ENCODE results near the gene PFAS.

Gene PFAS, protein sequence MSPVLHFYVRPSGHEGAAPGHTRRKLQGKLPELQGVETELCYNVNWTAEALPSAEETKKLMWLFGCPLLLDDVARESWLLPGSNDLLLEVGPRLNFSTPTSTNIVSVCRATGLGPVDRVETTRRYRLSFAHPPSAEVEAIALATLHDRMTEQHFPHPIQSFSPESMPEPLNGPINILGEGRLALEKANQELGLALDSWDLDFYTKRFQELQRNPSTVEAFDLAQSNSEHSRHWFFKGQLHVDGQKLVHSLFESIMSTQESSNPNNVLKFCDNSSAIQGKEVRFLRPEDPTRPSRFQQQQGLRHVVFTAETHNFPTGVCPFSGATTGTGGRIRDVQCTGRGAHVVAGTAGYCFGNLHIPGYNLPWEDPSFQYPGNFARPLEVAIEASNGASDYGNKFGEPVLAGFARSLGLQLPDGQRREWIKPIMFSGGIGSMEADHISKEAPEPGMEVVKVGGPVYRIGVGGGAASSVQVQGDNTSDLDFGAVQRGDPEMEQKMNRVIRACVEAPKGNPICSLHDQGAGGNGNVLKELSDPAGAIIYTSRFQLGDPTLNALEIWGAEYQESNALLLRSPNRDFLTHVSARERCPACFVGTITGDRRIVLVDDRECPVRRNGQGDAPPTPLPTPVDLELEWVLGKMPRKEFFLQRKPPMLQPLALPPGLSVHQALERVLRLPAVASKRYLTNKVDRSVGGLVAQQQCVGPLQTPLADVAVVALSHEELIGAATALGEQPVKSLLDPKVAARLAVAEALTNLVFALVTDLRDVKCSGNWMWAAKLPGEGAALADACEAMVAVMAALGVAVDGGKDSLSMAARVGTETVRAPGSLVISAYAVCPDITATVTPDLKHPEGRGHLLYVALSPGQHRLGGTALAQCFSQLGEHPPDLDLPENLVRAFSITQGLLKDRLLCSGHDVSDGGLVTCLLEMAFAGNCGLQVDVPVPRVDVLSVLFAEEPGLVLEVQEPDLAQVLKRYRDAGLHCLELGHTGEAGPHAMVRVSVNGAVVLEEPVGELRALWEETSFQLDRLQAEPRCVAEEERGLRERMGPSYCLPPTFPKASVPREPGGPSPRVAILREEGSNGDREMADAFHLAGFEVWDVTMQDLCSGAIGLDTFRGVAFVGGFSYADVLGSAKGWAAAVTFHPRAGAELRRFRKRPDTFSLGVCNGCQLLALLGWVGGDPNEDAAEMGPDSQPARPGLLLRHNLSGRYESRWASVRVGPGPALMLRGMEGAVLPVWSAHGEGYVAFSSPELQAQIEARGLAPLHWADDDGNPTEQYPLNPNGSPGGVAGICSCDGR (N-terminal part only)

DNA sequence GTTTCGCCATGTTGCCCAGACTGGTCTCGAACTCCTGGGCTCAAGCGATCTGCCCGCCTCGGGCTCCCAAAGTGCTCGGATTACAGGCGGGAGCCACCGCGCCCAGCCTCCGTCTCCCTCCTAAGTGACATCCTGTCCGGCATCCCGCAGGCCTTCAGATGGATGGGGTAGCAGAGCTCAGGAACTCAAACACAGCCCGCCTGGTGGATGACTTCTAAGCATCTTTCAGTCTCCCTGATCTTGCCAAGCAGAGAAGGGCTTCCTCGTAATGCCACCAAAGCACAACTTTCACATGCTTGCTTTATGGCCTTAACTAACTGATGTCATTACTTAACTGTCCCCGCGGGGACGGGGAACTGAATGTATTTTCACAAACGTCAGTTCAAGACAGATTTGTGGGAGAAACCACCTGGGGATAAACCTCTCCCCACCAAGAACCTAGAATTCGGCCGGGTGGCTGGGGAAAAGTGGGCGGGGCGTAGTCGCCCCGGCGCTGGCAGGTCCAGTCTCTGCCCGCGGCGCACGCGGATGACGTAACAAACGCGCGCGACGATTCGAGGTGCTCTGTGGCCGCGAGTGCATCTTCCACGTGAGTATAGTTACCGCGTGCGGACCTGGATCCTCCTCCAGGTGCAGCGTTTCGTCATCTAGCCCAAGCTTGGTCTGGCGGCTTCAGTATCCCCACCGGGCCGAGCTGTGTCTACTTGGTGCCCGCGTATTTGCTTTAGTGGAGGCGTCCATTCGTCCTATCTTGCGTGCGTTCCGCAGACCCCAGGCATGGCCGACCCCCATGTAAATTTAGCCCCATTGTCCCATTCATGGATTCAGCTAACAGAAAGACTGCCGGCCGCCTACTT, at the start of gene PFAS:
Gene PFAS (plus strand): TSS at position 539 of the 857 bp plus-strand sequence. CDS start 4,649 bp downstream, outside the sequence.
- DNase-seq (ENCODE audit: low spot score), result peak; percentile 93
- POLR2A ChIA-PET (ENCODE audit: low non-redundant PET), result interaction anchor here (1.0 to 1.8 kb wide), 2 partner anchors 40 to 46 kb away, joined by 3 to 8 read pairs; partner anchors contain the start of genes RANGRF and SLC25A35
- CTCF ChIA-PET, result interaction anchor here (0.5 to 0.8 kb wide), 4 partner anchors 15 to 490 kb away, joined by 3 read pairs; no protein-coding TSS in a partner anchor

DNA sequence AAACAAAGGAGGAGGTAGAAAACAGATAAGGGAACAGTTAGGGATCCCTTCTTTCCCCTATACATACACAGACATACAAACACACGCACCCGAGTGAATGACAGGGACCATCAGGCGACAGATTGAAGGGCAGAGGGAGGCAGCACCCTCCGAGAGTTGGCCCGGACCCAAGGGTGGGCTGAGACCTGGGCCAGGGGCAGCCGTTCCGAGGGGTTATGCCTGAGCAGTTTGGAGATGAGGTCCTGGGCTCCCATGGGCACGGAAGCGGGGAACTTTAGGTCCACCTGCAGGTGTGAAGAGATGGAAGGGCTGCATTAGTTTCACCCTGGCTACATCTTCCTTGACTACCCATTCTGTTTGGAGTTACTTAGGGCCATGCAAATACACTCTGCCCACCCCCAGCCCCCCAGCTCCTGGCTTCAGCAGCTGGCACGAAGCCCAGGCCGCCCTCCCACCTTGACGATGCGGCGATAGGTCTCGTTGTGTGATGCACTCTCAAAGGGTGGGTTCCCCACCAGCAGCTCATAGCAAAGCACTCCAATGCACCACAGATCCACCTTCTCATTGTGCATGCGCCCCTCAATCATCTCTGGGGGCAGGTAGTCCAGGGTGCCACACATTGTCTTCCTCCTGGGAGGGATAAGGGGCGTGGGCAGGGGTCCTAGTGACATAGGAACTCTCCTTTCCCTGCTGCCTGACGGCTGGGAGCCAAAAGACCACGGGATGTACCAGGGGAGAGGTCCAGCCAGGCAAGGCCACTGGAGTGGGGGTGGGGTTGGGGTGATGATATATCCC, 44.1 kb upstream of the PFAS start:
- POLR2A ChIA-PET (ENCODE audit: low non-redundant PET), result no interaction called here
- CTCF ChIA-PET, result interaction anchor here (0.6 kb wide), 1 partner anchor 674 kb away, joined by 4 read pairs; no protein-coding TSS in a partner anchor
- peak overlapping the region; percentile 58 for H3K27ac ChIP-seq
- DNase-seq (ENCODE audit: low spot score), result no peak
- TF ChIP-seq, protein P1, sequence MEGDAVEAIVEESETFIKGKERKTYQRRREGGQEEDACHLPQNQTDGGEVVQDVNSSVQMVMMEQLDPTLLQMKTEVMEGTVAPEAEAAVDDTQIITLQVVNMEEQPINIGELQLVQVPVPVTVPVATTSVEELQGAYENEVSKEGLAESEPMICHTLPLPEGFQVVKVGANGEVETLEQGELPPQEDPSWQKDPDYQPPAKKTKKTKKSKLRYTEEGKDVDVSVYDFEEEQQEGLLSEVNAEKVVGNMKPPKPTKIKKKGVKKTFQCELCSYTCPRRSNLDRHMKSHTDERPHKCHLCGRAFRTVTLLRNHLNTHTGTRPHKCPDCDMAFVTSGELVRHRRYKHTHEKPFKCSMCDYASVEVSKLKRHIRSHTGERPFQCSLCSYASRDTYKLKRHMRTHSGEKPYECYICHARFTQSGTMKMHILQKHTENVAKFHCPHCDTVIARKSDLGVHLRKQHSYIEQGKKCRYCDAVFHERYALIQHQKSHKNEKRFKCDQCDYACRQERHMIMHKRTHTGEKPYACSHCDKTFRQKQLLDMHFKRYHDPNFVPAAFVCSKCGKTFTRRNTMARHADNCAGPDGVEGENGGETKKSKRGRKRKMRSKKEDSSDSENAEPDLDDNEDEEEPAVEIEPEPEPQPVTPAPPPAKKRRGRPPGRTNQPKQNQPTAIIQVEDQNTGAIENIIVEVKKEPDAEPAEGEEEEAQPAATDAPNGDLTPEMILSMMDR (conservative IDR thresholded peaks at IDR 0.05; ENCODE audit: low read depth), result no peak

More for the DNA sequence above, at the start of gene PFAS:
- peak within 1 kb of the TSS; percentile 97 for H3K27ac ChIP-seq
- TF ChIP-seq, protein P1 (conservative IDR thresholded peaks at IDR 0.05; ENCODE audit: low read depth), result no peak

DNA sequence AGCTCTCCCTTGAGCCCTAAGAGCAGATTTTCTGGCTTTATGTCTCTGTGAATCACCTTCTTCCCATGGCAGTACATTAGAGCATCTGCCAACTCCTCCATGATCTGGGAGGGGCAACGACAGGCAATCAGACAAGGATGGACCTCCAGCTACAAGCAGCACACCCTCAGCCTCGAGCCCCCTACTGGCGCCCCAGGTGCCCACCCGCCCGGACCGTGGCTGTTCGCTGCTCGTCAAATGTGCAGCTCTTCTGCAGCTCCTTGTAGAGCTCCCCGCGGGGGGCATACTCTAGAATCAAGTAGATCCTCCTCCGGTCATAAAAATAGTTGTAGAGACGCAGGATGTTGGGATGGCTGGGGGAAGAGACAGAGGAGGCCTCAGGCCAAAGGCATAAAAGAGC, 42.6 kb upstream of the PFAS start:
- TF ChIP-seq, protein P1 (conservative IDR thresholded peaks at IDR 0.05; ENCODE audit: low read depth), result no peak
- ChIA-PET CTCF (no interaction called here), POLR2A (ENCODE audit: low non-redundant PET) (no interaction called here)
- peak overlapping the region; percentile 58 for H3K27ac ChIP-seq
- DNase-seq (ENCODE audit: low spot score), result no peak

DNA sequence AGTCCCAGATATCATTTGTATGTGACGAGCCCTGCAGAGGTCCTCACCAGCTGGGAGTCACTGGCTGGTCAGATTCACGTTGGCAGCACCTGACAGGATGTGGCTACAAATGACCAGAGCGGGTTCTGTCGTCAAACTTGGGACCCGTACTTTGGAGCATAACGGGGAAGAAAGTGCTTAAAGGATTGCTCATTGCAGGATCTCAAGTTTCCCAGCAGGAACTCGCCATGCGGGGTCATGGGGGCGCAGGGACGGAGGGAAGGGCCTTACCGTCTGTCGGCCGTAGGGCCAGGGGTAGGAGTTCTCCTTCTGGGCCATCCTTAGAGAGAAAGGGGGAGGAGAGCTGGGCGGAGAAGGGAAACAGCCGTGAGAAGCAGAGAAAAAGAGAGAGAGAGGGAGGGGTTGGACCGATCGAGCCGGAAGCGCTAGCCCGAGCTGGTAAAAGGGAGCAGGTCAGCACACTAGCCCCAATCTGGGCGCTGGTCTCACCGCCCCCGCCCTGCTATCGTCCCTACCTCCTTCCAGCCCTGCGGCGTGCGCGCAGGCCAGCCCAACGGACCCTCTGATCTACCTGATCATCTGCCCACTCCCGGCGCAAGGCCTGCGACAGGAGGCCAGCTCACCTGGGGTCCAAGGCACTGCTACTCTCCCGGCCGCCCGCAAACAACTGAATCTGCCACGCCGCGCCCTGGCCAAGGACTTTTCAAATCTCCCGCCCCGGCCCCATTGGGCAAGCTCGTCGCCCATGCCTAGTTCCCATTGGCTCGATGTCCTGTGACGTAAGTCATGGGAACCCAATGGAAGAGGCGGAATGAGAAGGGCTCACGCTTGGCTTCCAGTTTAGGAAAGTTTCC, 39.0 kb upstream of the PFAS start, which contains the start of gene AURKB:
Gene AURKB (minus strand): TSS at position 669 of the 854 bp plus-strand sequence. CDS start 351 bp downstream, at position 318.
- TF ChIP-seq, protein P1 (conservative IDR thresholded peaks at IDR 0.05; ENCODE audit: low read depth), result no peak
- H3K27ac ChIP-seq, result peak within 1 kb of the TSS; percentile 91
- DNase-seq (ENCODE audit: low spot score), result peak; percentile 96
- ChIA-PET CTCF (interaction anchor here (0.5 to 0.6 kb wide), 2 partner anchors 28 to 150 kb away, joined by 3 to 6 read pairs; no protein-coding TSS in a partner anchor), POLR2A (ENCODE audit: low non-redundant PET) (interaction anchor here (0.6 to 1.5 kb wide), 7 partner anchors 11 to 244 kb away, joined by 3 to 6 read pairs (median 4); no protein-coding TSS in a partner anchor)
